ENCODE data around the gene MT1A. TPM values are rescaled to one million over a fixed set of nuclear protein-coding genes. Genes with fewer than 3 reads are reported as not detected.

MT1A gene
- total RNA-seq, 1 experiment from 2014 or later: not detected

DNA sequence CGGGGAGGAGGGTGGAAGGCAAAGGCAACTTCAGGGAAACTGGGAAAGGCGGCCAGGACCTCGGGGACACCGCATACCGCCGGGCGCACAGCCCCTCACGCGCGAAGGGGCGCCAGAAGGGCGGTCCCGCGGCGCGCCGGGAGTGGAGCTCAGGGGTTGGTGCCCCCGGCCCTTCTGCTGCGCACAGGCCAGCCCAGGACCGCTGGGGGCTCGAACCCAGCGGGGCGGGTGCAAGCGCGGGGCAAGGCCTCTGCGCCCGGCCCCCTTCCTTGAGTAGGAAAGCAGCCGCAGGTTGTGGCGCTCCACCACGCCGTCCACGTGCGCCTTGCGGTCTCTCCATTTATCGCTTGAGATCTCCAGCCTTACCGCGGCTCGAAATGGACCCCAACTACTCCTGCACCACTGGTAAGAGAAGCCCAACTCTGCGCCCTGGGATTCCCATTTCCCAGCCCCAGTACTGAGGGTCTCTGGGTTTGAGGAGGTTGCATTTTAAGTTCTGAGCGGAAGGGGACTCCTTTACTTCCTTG lies 3.0 kb upstream of the MT1A start:
- RAD21 ChIA-PET (ENCODE audit: low non-redundant PET in 1 of 2, low total read pairs in 2 of 2, uncharacterized antibody in 2 of 2, unreplicated experiment in 2 of 2): no interaction called here
- POLR2A ChIA-PET: no interaction called here
- Histone ChIP-seq H3K9me2 (ENCODE audit: insufficient read depth) (no peaks in the 10 kb centered on the region), H3K4me1 (ENCODE audit: control insufficient read depth in 1 of 2, insufficient read depth in 2 of 2, low read length in 2 of 2) (peaks cover 0 to 12% of the 10 kb centered on the region in 2 experiments; a peak in 2 of 4 replicates), H3K4me2 (ENCODE audit: low read length) (no peak overlapping the region), H3K9ac (ENCODE audit: low read length) (no peak overlapping the region), H4K20me1 (ENCODE audit: insufficient read depth) (no peaks in the 10 kb centered on the region), H3K9me3 (ENCODE audit: control insufficient read depth in 1 of 2, insufficient read depth in 1 of 2, low read depth in 1 of 2, low read length in 2 of 2) (no peaks in the 10 kb centered on the region), H3K27ac (ENCODE audit: low read depth, low read length) (no peak overlapping the region), H3K79me2 (ENCODE audit: insufficient read depth, low read length) (no peaks in the 10 kb centered on the region), H2AFZ (ENCODE audit: low read depth, low read length, poor library complexity, severe bottlenecking) (no peak overlapping the region), H3K4me3 (replicated peaks in 1 of 2; ENCODE audit: low read depth in 1 of 2, low read length in 2 of 2) (no peak overlapping the region), H3K36me3 (ENCODE audit: control insufficient read depth in 1 of 2, insufficient read depth in 2 of 2, low read length in 2 of 2) (no peaks in the 10 kb centered on the region), H3K27me3 (ENCODE audit: insufficient read depth, low read length) (no peaks in the 10 kb centered on the region)
- ATAC-seq (no peak), DNase-seq (ENCODE audit: low read depth, low spot score) (no peak)
- CTCF ChIA-PET: no interaction called here
- intact Hi-C loops (cut with micrococcal nuclease): no loop called here
- BruUV-seq (replicated peaks): no TSS peak
- TF ChIP-seq ELF1 (IDR thresholded peaks at IDR 0.05; ENCODE audit: borderline replicate concordance, low read depth) (no peak), SP1 (IDR thresholded peaks at IDR 0.05; ENCODE audit: low read depth) (no peak), ATF3 (IDR thresholded peaks at IDR 0.05) (no peak), CEBPB (IDR thresholded peaks at IDR 0.05; ENCODE audit: low read depth) (no peak), SRF (IDR thresholded peaks at IDR 0.05; ENCODE audit: low read depth) (no peak), EZH2 (IDR thresholded peaks at IDR 0.05) (no peak), SIN3A (IDR thresholded peaks at IDR 0.05; ENCODE audit: low read depth) (no peak), EZH2phosphoT487 (IDR thresholded peaks at IDR 0.05; ENCODE audit: borderline replicate concordance) (no peak), CBX3 (IDR thresholded peaks at IDR 0.05; ENCODE audit: low read depth) (no peak), POLR2AphosphoS5 (IDR thresholded peaks at IDR 0.05; ENCODE audit: low read depth, low read length) (no peak), RAD21 (IDR thresholded peaks at IDR 0.05; ENCODE audit: low read depth) (no peak)
- TF ChIP-seq, protein P1, sequence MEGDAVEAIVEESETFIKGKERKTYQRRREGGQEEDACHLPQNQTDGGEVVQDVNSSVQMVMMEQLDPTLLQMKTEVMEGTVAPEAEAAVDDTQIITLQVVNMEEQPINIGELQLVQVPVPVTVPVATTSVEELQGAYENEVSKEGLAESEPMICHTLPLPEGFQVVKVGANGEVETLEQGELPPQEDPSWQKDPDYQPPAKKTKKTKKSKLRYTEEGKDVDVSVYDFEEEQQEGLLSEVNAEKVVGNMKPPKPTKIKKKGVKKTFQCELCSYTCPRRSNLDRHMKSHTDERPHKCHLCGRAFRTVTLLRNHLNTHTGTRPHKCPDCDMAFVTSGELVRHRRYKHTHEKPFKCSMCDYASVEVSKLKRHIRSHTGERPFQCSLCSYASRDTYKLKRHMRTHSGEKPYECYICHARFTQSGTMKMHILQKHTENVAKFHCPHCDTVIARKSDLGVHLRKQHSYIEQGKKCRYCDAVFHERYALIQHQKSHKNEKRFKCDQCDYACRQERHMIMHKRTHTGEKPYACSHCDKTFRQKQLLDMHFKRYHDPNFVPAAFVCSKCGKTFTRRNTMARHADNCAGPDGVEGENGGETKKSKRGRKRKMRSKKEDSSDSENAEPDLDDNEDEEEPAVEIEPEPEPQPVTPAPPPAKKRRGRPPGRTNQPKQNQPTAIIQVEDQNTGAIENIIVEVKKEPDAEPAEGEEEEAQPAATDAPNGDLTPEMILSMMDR (IDR thresholded peaks at IDR 0.05 in 2 of 3, conservative IDR thresholded peaks at IDR 0.05 in 1 of 3; ENCODE audit: borderline replicate concordance in 1 of 3, insufficient read depth in 1 of 3, low read depth in 2 of 3, low read length in 2 of 3): no peak
- TF ChIP-seq, protein P2, sequence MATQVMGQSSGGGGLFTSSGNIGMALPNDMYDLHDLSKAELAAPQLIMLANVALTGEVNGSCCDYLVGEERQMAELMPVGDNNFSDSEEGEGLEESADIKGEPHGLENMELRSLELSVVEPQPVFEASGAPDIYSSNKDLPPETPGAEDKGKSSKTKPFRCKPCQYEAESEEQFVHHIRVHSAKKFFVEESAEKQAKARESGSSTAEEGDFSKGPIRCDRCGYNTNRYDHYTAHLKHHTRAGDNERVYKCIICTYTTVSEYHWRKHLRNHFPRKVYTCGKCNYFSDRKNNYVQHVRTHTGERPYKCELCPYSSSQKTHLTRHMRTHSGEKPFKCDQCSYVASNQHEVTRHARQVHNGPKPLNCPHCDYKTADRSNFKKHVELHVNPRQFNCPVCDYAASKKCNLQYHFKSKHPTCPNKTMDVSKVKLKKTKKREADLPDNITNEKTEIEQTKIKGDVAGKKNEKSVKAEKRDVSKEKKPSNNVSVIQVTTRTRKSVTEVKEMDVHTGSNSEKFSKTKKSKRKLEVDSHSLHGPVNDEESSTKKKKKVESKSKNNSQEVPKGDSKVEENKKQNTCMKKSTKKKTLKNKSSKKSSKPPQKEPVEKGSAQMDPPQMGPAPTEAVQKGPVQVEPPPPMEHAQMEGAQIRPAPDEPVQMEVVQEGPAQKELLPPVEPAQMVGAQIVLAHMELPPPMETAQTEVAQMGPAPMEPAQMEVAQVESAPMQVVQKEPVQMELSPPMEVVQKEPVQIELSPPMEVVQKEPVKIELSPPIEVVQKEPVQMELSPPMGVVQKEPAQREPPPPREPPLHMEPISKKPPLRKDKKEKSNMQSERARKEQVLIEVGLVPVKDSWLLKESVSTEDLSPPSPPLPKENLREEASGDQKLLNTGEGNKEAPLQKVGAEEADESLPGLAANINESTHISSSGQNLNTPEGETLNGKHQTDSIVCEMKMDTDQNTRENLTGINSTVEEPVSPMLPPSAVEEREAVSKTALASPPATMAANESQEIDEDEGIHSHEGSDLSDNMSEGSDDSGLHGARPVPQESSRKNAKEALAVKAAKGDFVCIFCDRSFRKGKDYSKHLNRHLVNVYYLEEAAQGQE (IDR thresholded peaks at IDR 0.05; ENCODE audit: low read depth): no peak

All from HCT116 (cell line).